Lung (tissue), 12 donors: ENCODE results near the gene ATP4A. TPM values are rescaled to one million over a fixed set of nuclear protein-coding genes. Genes with fewer than 3 reads are reported as not detected.

Experiments used
- ATAC-seq: fragments of 200-7000 bp; cut with Tn5 transposase; one replicate; pipeline ENCODE4 v1.9.1; 2020; ENCODE audit warnings: moderate number of reproducible peaks; ENCODE audit not compliant: insufficient read depth, low FRiP score
- DNase-seq, 3 donors: peaks; one replicate each; pipeline ENCODE4 v3.0.0-alpha.2; 2013 to 2017
- H3K27ac ChIP-seq, 2 donors: one replicate each; pipeline ENCODE4 v1.5.1; 2013; ENCODE audit warnings: mild to moderate bottlenecking in 2 of 2, moderate library complexity in 2 of 2, control low read depth in 1 of 2, inconsistent platforms in 1 of 2, low read depth in 1 of 2, low read length in 1 of 2
- H3K27me3 ChIP-seq, 3 donors: one replicate each; pipeline ENCODE4 v1.5.1; 2013; ENCODE audit warnings: low read length in 2 of 3; ENCODE audit not compliant: control insufficient read depth in 3 of 3, insufficient read depth in 3 of 3
- H3K36me3 ChIP-seq, 4 donors: one replicate each; pipeline ENCODE4 v1.5.1; 2013; ENCODE audit warnings: low read length in 4 of 4, mild to moderate bottlenecking in 1 of 4, moderate library complexity in 1 of 4; ENCODE audit not compliant: control insufficient read depth in 4 of 4, insufficient read depth in 4 of 4
- H3K4me1 ChIP-seq, 5 donors: one replicate each; pipeline ENCODE4 v1.5.1; 2013; ENCODE audit warnings: low read length in 5 of 5, mild to moderate bottlenecking in 2 of 5, moderate library complexity in 1 of 5; ENCODE audit not compliant: control insufficient read depth in 5 of 5, insufficient read depth in 5 of 5
- H3K4me3 ChIP-seq: one replicate; pipeline ENCODE4 v1.5.1; 2013; ENCODE audit warnings: mild to moderate bottlenecking, control low read depth, moderate library complexity
- H3K9ac ChIP-seq, 2 donors: one replicate each; pipeline ENCODE4 v1.5.1; 2013; ENCODE audit warnings: low read length in 2 of 2, control low read depth in 1 of 2; ENCODE audit not compliant: insufficient read depth in 1 of 2
- H3K9me3 ChIP-seq, 4 donors: one replicate each; pipeline ENCODE4 v1.5.1; 2013; ENCODE audit warnings: low read length in 3 of 4, mild to moderate bottlenecking in 1 of 4, moderate library complexity in 1 of 4; ENCODE audit not compliant: control insufficient read depth in 4 of 4, insufficient read depth in 3 of 4
- CTCF ChIP-seq: IDR thresholded peaks from 2 replicates; pipeline ENCODE4 v1.5.1; 2012; ENCODE audit warnings: mild to moderate bottlenecking; ENCODE audit errors: control extremely low read depth, extremely low read depth
- WGBS, 2 donors: extraction: QIAGEN DNeasy Blood & Tissue Kit; methylation state at CpG; one replicate each; pipeline ENCODE4 v1.1.7; 2013; 5-methylcytosine and 5-hydroxymethylcytosine counted together
- polyA plus RNA-seq, 2 donors: library from polyadenylated mRNA; stranded (reverse); fragments of 200-250 nt; gene quantifications; one replicate each; pipeline ENCODE4 v1.2.1, GENCODE V29; 2013
- total RNA-seq, 2 donors: library from RNA; depleted of rRNA in 1 of 2; stranded (reverse); fragments of >200 nt in 1 of 2; gene quantifications; one replicate each; pipeline ENCODE4 v1.2.1, GENCODE V29; 2014 to 2021
- donor health status: control.
- donor health status: control.
- donor health status: Bipolar disorder and iron deficiency.
- donor health status: healthy.
- donor health status: DM: yes; HTN: yes; CAD: no.

The ATP4A gene
- total and polyA plus RNA-seq, 4 donors = 0.01 TPM; not detected in 3

- no peak for TF ChIP-seq CTCF
- Histone ChIP-seq H3K9ac (no peak overlapping the region), H3K27me3 (peaks cover 0 to 12% (median 7%) of the 10 kb centered on the region in 3 donors), H3K27ac (no peak overlapping the region), H3K4me3 (no peak overlapping the region), H3K9me3 (no peaks in the 10 kb centered on the region), H3K36me3 (no peaks in the 10 kb centered on the region), H3K4me1 (peaks cover 0 to 13% (median 0%) of the 10 kb centered on the region in 5 donors)
- no peak for ATAC-seq
- 75 to 83% methylated on average over 6 to 7 of the region's 7 CpGs for WGBS, 2 donors
- DNase-seq = no peak
Measured at GRCh38 chr19:35511337-35511736, 52.1 kb downstream of the ATP4A start.

- Histone ChIP-seq H3K9ac (no peak overlapping the region), H3K27ac (peak overlapping the region in 1 of 2 donors; percentile 87), H3K27me3 (peaks cover 0 to 12% (median 7%) of the 10 kb centered on the region in 3 donors), H3K4me3 (no peak overlapping the region), H3K9me3 (no peaks in the 10 kb centered on the region), H3K4me1 (peaks cover 0 to 13% (median 0%) of the 10 kb centered on the region in 5 donors), H3K36me3 (no peaks in the 10 kb centered on the region)
- DNase-seq = no peak
- no peak for TF ChIP-seq CTCF
- no peak for ATAC-seq
- 8 to 9% methylated on average over 15 of the region's 15 CpGs for WGBS, 2 donors
Measured at GRCh38 chr19:35510626-35510964, 52.9 kb downstream of the ATP4A start.

GRCh38 chr19:35509861-35510625 is 53.4 kb downstream of the ATP4A start:
- WGBS, 2 donors = 0 to 1% methylated on average over 39 of the region's 39 CpGs
- Histone ChIP-seq H3K4me3 (peak overlapping the region; percentile 32), H3K27me3 (peaks cover 0 to 12% (median 7%) of the 10 kb centered on the region in 3 donors), H3K27ac (peak overlapping the region in 1 of 2 donors; percentile 87), H3K36me3 (no peaks in the 10 kb centered on the region), H3K9ac (peak overlapping the region; percentile 84 to 93), H3K4me1 (peaks cover 0 to 13% (median 0%) of the 10 kb centered on the region in 5 donors), H3K9me3 (no peaks in the 10 kb centered on the region)
- TF ChIP-seq CTCF = peak; percentile 63
- DNase-seq = peak; percentile 82 to 87 (median 82)
- peak; percentile 77 for ATAC-seq
